HG03460 (cell line): Measurements from ENCODE around the gene CNPY4.

ENCODE experiments used
- ATAC-seq: cut with Tn5 transposase; IDR thresholded peaks from one replicate; pipeline ENCODE4 v1.9.1; 2021; ENCODE audit not compliant: unreplicated experiment

CNPY4 gene

DNA sequence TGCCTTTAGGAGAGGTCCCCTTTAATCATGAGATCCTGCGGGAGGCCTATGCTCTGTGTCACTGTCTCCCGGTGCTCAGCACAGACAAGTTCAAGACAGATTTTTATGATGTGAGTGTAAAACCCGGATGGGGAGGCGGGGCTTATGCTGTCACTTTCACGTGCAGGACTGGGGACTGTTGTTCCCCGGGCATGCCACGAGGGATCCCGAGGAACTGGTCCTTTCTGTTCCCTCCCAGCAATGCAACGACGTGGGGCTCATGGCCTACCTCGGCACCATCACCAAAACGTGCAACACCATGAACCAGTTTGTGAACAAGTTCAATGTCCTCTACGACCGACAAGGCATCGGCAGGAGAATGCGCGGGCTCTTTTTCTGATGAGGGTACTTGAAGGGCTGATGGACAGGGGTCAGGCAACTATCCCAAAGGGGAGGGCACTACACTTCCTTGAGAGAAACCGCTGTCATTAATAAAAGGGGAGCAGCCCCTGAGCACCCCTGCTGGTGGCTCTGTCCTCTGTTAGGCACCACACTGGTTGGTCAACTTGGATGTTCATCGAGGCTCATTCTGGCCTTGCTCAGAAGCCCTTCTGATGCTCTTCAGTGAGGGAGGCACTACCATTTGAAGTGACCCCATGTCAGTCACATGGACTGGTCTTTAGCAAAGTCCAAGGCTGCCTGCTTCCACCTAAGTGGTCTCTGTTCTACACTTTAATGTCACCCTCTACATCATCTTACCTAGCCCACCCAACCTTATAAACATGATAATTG, 27.8 kb upstream of the CNPY4 start:
- no peak for ATAC-seq

GRCh38 chr7:100093054-100093453, 26.4 kb upstream of the CNPY4 start:
- ATAC-seq, result no peak

DNA sequence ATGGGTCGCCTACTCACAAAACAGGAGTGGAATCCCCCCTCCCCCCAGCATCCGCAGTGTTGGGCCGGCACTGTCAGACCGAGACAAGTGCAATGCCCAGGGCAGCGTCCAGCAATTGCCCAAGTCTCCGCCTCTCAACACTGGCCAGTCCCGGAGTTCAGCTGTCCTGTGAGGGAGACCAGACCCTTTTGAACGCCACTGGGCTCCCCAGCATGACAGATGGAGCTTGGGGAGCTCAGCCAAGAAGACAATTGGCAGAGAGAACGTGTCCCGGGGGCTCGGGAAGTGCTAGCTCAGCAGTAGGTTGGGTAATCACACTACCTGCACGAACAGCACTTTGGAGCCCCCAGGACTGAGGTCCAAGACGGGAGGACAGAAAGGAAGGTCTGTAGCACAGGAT, 25.9 kb upstream of the CNPY4 start:
- ATAC-seq, result no peak

- ATAC-seq, result no peak
Observed at GRCh38 chr7:100093925-100094486, 25.4 kb upstream of the CNPY4 start.

DNA sequence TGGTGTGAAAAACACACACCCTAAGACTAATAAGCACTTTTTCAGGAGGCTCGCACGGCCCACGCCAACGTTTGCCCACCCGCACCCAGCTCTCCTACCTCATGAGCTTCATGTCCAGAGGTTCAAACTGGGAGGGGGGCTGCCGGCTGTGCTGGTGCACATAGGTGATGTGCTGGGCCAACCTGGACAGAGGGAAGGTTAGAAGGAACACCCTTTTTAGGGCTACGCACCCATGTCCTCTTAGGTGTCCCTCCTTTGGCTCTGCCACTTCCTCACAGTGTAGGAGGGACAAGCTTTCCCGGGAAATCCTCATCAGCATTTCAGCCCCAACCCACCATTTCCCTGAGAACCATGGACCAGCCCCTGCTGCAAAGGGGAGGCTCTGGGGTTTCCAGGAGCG, 24.1 kb upstream of the CNPY4 start:
- no peak for ATAC-seq

DNA sequence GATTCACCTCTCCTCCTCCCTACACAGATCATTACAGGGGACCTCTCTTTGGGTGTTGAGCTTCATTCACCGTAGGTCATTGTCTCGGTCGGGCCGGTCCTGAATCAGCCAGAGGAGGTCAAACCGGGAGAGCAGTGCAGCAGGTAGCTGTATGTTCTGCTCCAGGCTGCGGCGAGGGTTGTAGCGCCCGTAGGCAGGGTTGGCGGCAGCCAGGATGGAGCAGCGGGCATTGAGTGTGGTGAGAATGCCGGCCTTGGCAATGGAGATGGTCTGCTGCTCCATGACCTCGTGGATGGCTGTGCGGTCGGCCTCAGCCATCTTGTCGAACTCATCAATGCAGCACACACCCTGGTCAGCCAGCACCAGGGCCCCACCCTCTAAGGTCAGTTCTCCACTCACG, 23.7 kb upstream of the CNPY4 start:
- ATAC-seq, result no peak

DNA sequence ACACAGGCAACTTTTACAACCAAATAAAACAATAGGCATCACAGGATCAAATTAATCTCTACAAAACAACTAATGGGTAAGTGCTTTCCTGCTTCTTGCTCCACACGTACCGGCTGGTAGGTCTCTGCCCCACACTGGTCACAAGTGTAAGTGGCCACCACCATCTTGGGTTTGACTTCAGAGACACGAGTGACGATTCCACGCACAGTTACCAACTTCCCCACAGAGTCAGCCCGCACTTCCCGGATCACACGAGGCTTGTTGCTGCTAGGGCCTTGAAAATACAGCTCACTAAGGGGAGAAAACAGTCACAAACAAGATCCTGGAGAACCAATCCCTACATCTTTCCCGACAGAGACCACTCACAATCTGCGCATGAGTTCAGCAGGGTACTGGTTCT, 20.5 kb upstream of the CNPY4 start:
- no peak for ATAC-seq

- no peak for ATAC-seq
Observed at GRCh38 chr7:100099452-100099851, 20.0 kb upstream of the CNPY4 start.

DNA sequence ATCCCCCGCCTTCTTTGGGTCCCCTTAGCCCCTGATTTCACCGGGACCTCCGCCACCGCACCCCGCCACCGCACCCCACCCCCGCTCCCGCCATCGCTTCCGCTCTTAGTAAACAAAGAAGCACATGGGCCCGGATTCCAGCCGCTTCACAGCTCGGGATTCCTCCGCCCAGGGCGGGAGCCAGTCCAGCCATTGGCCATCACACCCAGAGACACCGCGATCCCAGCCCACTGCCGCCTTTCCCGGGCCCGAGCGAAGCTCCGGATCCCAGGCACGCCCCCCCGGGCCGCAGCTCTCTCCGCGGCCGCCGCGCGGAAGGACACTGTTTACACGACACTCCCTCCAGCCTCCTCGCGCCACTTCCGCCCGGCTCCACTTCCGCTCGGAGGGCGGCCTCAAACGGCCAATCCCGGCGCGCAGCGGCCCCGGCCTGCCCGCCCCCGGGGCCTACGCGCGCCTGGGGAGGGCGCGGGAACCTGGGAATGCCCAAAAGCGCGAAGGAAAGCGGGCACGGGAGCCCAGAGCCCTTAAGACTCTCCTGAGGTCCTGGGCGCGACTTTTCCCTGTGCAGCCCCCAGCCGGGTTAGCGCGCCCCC, 18.9 kb upstream of the CNPY4 start:
- peak; percentile 69 for ATAC-seq

GRCh38 chr7:100101016-100101862, 18.2 kb upstream of the CNPY4 start, which contains the start of the genes AP4M1 and MCM7:
Gene AP4M1 (plus strand): TSS chr7:100101643. CDS start chr7:100101715, 72 bp downstream.
Gene MCM7 (minus strand): TSS chr7:100101397. CDS start chr7:100101294, 103 bp downstream.
- peak; percentile 85 for ATAC-seq

- ATAC-seq, result no peak
Observed at GRCh38 chr7:100102950-100103840, 16.2 kb upstream of the CNPY4 start.

- ATAC-seq, result no peak
Observed at GRCh38 chr7:100105534-100105933, 13.9 kb upstream of the CNPY4 start.

- no peak for ATAC-seq
Observed at GRCh38 chr7:100106633-100107032, 12.8 kb upstream of the CNPY4 start.

GRCh38 chr7:100107125-100107737, 12.2 kb upstream of the CNPY4 start:
- ATAC-seq, result no peak

DNA sequence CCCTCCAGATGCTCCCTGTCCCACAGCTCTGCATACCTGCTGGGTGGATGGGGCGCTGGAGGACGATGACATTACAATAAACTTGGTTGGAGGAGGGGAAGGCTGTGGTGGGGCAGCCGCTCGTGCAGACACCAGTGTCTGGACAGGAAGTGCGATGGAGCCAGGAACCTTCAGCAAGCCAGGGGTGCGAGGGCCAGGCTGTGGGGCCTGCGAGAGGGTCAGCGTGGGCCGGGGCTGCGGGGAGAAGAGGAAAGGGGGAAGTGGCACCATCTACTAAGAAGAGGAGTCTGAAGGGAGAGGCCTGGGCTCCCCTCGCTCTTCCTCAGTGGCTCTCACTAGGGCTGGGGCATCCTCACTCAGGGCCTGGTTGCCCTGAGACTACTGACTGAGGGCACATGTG, 11.5 kb upstream of the CNPY4 start:
- no peak for ATAC-seq

- ATAC-seq, result no peak
Observed at GRCh38 chr7:100109521-100110163, 9.8 kb upstream of the CNPY4 start.

DNA sequence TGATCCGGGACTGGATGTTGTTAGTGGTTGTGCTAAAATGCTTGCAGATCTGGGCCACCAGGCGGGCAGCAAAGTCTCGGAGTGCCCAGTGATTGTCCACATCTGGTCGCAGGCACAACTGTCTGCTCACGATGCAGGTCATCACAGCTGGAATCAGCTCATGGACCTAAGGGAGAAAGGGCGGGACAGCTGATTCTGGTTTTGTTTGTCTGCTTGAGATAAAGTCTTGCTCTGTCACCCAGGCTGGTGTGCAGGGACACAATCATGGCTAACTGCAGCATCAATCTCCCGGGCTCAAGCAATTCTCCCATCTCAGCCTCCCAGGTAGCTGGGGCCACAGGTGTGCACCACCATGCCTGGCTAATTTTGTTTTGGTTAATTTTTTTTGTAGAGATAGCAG, 8.3 kb upstream of the CNPY4 start:
- ATAC-seq, result no peak

DNA sequence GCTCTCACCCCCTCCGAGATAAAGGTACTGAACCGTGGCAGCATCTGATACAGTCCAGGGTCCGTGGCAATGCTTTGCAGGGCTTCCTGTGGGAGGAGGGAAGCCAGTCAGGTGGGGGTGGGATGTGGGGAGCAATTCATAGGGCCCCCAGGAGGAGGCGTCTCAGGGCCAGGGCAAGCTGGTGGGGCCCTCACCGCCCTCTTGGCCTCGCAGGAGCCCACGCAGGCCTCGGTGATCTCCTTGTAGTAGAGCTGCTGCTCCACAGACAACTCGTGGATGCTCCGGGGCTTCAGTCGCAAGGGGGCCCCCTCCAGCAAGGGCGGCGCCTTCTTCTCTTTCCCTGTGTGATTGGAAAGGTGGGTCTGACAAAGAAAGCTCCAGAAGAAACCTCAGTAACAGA, 7.5 kb upstream of the CNPY4 start:
- no peak for ATAC-seq

- ATAC-seq, result no peak
Observed at GRCh38 chr7:100115026-100115425, 4.4 kb upstream of the CNPY4 start.
